Type B pancreatic cell (in vitro differentiated cells): Measurements from ENCODE around the gene KCNT1. TPM values are rescaled to one million over a fixed set of nuclear protein-coding genes. Genes with fewer than 3 reads are reported as not detected.

Experiments
- DNase-seq: peaks from one replicate; pipeline ENCODE4 v3.0.0; 2021; ENCODE audit warnings: mixed read lengths; ENCODE audit not compliant: unreplicated experiment; ENCODE audit errors: extremely low spot score
- H3K27ac Mint-ChIP-seq: 2 replicates; pipeline ENCODE4 v1.8.0; 2021; ENCODE audit warnings: mild to moderate bottlenecking, mixed read lengths
- H3K27me3 Mint-ChIP-seq: 2 replicates; pipeline ENCODE4 v1.8.0; 2021; ENCODE audit warnings: mixed read lengths
- H3K36me3 Mint-ChIP-seq: 2 replicates; pipeline ENCODE4 v1.8.0; 2021; ENCODE audit warnings: mixed read lengths
- H3K4me1 Mint-ChIP-seq: one replicate; pipeline ENCODE4 v1.8.0; 2021; ENCODE audit warnings: mixed read lengths; ENCODE audit not compliant: unreplicated experiment
- H3K4me3 Mint-ChIP-seq: 2 replicates; pipeline ENCODE4 v1.8.0; 2021; ENCODE audit warnings: mild to moderate bottlenecking, mixed read lengths
- H3K9me3 Mint-ChIP-seq: 2 replicates; pipeline ENCODE4 v1.8.0; 2021; ENCODE audit warnings: mixed read lengths
- CTCF ChIP-seq: fragments of 200-600 bp; sonication (generic); conservative IDR thresholded peaks from 2 replicates; pipeline ENCODE4 v1.5.0; 2021; ENCODE audit warnings: antibody characterized with exemption, mild to moderate bottlenecking
- total RNA-seq: library from RNA; stranded (reverse); gene quantifications from 2 replicates; pipeline ENCODE4 v1.2.1, GENCODE V29; 2021; ENCODE audit warnings: low replicate concordance

The KCNT1 gene
- total RNA-seq, 1 donor from 2014 or later = not detected

- no peaks in the 10 kb centered on the region for H3K9me3 Mint-ChIP-seq
- no peak for TF ChIP-seq CTCF
- no peaks in the 10 kb centered on the region for H3K36me3 Mint-ChIP-seq
- no peaks in the 10 kb centered on the region for H3K27me3 Mint-ChIP-seq
- no peak overlapping the region for H3K27ac Mint-ChIP-seq
- DNase-seq = no peak
- no peaks in the 10 kb centered on the region for H3K4me1 Mint-ChIP-seq
- no peak overlapping the region for H3K4me3 Mint-ChIP-seq
These were observed 86.8 kb downstream of the KCNT1 start for GRCh38 chr9:135788576-135789300.

- no peak for DNase-seq
- Mint-ChIP-seq H3K27me3 (no peaks in the 10 kb centered on the region), H3K4me1 (no peaks in the 10 kb centered on the region), H3K27ac (no peak overlapping the region), H3K36me3 (no peaks in the 10 kb centered on the region), H3K9me3 (no peaks in the 10 kb centered on the region), H3K4me3 (no peak overlapping the region)
- TF ChIP-seq CTCF = no peak
These were observed 87.9 kb downstream of the KCNT1 start for GRCh38 chr9:135789838-135790291.

- no peak for DNase-seq
- no peak overlapping the region for H3K27ac Mint-ChIP-seq
- no peak overlapping the region for H3K4me3 Mint-ChIP-seq
- no peaks in the 10 kb centered on the region for H3K9me3 Mint-ChIP-seq
- H3K27me3 Mint-ChIP-seq = no peaks in the 10 kb centered on the region
- no peak for TF ChIP-seq CTCF
- no peaks in the 10 kb centered on the region for H3K4me1 Mint-ChIP-seq
- no peaks in the 10 kb centered on the region for H3K36me3 Mint-ChIP-seq
These were observed 88.4 kb downstream of the KCNT1 start for GRCh38 chr9:135790356-135790755.

- no peak for TF ChIP-seq CTCF
- Mint-ChIP-seq H3K36me3 (no peaks in the 10 kb centered on the region), H3K9me3 (no peaks in the 10 kb centered on the region), H3K27me3 (no peaks in the 10 kb centered on the region), H3K4me1 (no peaks in the 10 kb centered on the region), H3K27ac (no peak overlapping the region), H3K4me3 (no peak overlapping the region)
- DNase-seq = no peak
These were observed 88.9 kb downstream of the KCNT1 start for GRCh38 chr9:135790850-135791249.

- H3K27ac Mint-ChIP-seq = no peak overlapping the region
These were observed 89.7 kb downstream of the KCNT1 start for GRCh38 chr9:135791431-135792267.

More at GRCh38 chr9:135791431-135792267, 89.7 kb downstream of the KCNT1 start:
- Mint-ChIP-seq H3K27me3 (no peaks in the 10 kb centered on the region), H3K4me3 (no peak overlapping the region), H3K9me3 (no peaks in the 10 kb centered on the region), H3K36me3 (no peaks in the 10 kb centered on the region), H3K4me1 (no peaks in the 10 kb centered on the region)
- DNase-seq = no peak
- TF ChIP-seq CTCF = no peak
